NK-92 (cell line): ENCODE measurements around the gene SMC3.

Experiments used
- DNase-seq: peaks from one replicate; lab custom pipeline; 2025; ENCODE audit not compliant: unreplicated experiment; lab: John Stamatoyannopoulos, UW

Gene SMC3

DNA sequence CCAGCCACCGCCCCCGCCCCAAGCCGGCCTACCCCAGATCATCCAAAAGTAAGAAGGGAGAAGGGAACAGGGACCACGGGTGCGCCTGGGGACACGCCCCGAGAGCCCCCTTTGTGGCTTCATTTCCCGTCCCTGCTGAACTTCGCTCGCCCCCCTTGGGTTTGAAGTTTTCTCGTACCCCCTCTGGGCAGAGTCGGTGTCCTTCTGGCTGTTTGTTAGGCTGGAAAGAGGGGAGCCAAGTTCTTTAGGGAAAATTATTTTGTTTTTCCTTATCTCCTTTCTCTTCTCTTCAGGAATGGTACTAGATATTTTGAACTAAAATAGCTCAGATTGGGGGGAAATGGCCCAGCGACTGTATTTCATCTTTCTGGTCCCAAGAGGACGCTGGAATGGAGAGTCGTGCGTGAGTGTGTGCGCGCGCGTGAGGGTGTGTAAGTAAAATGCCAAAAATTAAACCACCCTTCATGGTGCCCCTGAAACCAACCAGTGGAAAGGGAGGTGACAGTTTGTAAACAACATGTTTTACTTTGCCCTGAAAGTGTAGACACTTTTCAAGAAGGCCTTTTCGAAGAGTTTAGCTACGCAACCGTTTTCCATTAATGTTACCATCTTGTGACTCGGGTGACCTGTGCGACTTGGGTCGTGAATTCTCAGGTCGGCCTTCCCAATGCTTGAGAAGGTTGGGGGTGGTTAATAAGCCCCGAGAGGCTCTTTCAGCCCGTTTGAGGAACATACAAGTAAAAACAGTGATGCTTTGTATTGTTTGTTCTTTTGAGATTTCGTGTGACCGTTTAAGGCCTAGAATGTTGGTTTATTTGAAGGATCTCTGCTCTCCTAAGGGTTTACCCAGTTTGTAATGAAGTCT lies 77.3 kb downstream of the SMC3 start:
- DNase-seq: no peak

DNA sequence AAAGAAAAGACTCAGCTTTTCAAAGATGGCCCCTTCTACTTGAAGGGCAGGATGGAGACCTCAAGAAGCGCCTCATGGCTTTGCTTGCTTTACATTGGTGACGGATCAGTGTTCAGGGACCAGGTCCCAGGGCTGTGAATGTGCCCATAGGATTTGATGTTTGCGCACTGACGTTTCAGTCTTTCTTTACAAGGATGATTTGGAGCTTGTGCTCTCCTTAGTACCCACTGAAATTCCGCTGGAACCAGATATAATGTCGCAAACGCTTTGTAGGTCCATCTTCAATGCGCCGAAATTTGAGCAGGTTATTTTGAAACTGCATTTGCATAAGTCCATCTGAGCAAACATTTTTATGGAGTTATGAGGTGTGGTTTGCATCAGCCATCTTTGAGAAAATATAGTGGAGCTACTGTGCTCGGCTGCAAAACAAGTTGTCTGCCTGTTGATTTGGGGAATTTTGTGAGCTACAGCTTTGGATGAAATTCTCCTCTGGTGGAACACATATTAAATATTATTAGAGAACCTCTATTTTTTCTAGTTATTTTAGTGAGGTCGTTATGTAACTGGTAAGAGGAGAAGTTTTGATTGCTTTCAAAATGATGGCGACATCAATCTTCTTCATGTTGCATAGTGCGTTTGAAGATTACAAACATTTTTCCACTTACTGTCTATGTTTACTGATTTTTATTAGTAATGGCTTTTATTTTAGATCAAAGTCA lies 79.1 kb downstream of the SMC3 start:
- DNase-seq: no peak

DNA sequence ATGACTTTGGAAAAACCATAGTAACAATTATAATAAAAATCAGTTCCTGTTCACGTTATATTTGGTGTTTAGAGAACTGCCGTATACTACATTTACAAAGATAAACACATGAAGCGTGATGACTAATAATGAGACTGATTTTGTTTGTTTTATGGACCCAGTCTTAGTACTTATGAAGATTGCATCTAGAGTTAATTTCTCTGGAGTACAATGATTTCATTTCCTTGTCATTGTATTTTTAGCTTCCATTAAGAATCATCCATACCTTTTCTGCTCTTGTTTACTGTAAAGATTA lies 79.6 kb downstream of the SMC3 start:
- no peak for DNase-seq

DNA sequence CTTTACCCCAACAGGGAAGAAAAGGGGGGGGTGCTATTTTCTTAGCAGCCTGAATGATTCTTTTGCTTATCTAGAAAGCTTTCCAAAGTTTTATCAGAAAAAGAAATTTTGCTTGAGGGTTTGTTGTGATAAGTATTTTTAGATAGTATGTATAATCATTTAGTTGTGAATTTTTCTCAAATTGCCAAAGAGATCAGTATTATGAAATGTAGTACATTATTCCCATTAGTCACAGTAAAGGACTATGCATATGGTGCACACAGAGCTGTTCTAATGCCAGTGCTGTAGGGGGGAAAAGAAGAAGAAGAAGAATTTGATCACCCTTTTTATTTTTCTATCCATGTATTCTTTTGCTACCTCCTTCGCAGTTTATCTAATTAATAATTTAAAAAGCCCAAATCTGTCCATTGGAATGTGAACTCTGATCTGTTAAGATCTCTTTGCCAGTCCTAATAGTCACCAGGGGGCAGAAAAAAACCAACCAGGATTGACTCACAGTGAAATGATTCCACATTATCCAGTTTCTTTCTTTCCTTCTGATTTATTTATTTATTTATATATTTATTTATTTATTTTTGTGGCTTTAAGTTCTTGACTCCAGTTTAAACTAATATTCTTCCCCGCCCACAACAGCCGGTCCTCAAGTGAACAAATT lies 81.3 kb downstream of the SMC3 start:
- no peak for DNase-seq

DNA sequence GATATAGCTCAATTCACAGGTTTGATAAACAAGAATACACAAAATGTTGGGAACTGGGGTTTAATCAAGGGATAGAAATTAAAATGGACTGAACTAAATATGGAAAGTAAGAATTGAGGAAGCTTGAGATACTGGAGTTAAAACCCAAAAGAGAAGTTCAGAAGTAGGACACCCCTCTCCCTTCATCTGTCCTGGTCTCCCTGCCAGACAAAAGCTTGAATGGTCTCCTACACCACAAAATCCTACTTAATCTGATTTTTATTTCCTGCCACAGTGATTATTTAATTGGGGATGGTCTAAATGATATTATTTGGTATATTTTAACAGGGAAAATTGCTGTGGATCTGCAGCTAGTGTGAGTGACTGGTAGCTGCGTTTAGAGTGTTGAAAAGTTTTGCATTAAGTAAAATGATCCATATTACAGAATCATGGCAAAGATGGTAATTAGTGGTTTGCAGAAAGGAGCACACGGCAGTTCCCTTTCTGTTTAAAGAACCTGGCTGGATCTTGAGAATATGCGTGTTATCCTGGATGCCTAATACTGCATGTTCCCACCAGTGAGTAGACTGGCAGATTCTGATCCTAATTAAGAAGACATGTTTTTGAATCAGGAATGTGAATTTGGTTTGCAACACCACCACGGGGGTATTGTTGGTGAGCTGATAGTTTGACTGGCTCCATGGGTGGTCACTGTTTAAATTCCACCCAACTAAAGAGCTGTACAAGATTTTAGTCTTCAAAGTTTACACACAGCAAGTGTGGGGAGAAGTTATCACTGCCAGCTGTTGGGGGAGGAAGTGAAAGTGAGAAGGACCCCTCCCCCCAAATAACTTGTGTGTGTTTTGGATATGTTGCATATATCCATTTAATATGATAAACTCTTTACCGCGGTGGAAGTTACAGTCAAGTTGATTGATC lies 82.1 kb downstream of the SMC3 start:
- DNase-seq: no peak

DNA sequence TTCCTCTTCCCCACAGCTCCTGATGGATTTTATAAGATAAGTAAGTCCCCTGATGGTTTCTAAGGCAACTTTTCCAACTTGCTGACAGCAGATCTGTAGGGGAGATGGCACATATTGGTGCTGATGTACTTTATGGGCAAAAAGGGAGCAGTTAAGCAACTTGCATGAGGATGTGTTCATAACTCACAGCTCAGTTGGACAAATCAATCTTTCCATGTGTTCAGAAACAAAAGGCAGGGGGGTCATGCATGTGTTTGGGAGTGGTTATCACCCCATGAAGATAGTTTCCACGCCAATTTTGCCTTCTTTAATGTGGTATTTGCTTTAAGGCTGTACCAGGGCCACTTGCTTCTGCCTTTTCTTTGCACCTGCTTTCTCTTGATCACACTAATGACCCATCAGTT lies 82.8 kb downstream of the SMC3 start:
- DNase-seq: no peak

DNA sequence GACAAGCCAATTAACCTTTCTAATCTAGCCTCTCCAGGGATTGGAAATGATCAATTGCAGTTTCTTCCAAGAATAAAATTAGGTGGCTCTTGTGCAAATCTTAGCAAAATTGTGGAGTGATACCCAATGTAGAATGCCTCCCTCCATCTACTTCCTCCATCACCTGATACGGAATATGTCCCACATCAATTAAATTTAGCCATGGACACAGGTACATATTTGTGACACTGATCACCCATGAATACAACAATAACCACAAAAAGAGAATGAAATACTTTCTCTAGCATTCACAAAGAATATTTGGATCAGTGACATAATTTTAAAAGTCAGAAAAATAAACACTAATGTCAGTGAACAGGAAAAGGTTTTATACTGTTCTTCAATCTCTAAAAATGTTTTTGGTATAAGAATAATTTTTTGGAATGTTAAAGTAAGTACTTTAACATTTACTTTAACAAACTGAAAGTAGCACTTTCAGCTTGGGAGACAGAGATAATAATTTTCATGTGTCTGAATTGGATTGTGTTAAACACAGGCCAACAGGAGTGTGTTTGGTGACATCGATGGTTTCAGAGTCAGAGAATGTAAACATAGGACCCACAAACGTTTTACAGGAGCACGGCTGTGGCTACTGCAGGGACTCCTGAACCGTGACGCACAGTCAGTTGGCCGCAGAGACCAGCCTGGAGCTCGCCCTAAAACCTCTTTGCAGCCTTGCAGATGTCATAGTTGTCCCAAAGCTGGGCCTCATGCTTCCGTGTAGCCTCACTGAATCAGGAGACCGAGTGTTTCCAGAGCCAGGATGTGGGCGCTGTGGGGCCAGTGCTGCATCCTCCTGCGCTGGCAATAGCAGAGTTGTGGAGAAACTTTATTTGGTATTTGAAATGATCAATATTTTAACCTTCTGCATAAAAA lies 83.8 kb downstream of the SMC3 start:
- DNase-seq: no peak

DNA sequence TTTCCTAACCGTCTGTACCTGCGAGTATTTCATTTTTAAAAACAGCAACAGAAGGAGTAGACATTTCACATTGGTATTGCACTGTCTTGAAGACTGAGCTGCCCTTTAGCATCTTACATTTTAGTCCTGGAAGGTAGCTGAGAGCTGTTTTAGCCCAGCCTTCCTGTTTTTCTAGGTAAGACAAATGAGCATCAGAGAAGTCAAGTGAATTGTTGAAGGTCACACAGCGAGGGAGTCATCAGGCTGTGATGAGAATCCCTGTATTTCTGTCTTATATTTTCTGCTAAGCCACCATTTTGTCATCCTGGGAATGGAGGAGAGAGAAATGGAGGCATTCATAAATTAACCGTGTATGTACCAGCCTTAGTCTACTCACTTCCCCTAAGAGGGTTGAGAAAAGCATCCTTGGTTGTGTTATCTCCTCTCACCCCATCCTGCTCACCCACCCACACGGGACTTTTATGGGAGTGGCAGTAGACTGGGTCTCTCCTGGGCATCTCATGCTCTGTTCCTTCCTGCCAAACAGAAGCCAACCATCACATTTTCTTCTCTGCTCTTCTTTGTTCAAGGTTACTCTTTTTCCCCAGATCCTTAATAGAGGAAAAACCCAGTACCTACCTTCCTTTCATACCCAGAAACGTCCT lies 85.1 kb downstream of the SMC3 start:
- no peak for DNase-seq
